Breast epithelium (tissue), 4 donors: ENCODE results near the gene RFWD3. TPM values are rescaled to one million over a fixed set of nuclear protein-coding genes. Genes with fewer than 3 reads are reported as not detected.

Experiments used
- DNase-seq, 2 donors: peaks; one replicate each; pipeline ENCODE4 v3.0.0-alpha.2; 2019; ENCODE audit warnings: low spot score in 2 of 2
- H3K27ac ChIP-seq, 2 donors: fragments of 200-600 bp; sonication (generic) in 1 of 2; one replicate each; pipeline ENCODE4 v1.5.1; 2016 to 2019; ENCODE audit warnings: mild to moderate bottlenecking in 1 of 2
- H3K27me3 ChIP-seq, 2 donors: fragments of 200-600 bp; sonication (generic) in 1 of 2; one replicate each; pipeline versions ENCODE4 v1.5.1 to v1.6.0; 2017 to 2019; ENCODE audit warnings: control low read depth in 1 of 2, mild to moderate bottlenecking in 1 of 2
- H3K36me3 ChIP-seq: fragments of 200-600 bp; one replicate; pipeline ENCODE4 v1.5.1; 2019
- H3K4me1 ChIP-seq, 2 donors: fragments of 200-600 bp; sonication (generic); one replicate each; pipeline ENCODE4 v1.5.1; 2016 to 2019; ENCODE audit warnings: control low read depth in 1 of 2
- H3K4me3 ChIP-seq, 3 donors: fragments of 200-600 bp; sonication (generic); 1 replicate in 2 of 3; 2 replicates in 1 of 3; pipeline ENCODE4 v1.5.1; 2016 to 2019; ENCODE audit warnings: mild to moderate bottlenecking in 3 of 3, moderate library complexity in 2 of 3
- H3K9me3 ChIP-seq, 2 donors: fragments of 200-600 bp; sonication (generic) in 1 of 2; one replicate each; pipeline ENCODE4 v1.5.1; 2016 to 2019; ENCODE audit warnings: control low read depth in 1 of 2
- POLR2A ChIP-seq: fragments of 450-650 bp; IDR thresholded peaks from one replicate; pipeline ENCODE4 v1.6.1; 2016; ENCODE audit warnings: antibody characterized with exemption, mild to moderate bottlenecking, moderate library complexity
- POLR2AphosphoS5 ChIP-seq, 3 donors: sonication (generic); formaldehyde crosslinking; IDR thresholded peaks; one replicate each; pipeline ENCODE4 v1.6.1; 2017; ENCODE audit warnings: antibody characterized with exemption in 3 of 3
- intact Hi-C: fragments of 100-400 bp; cut with DNase I; formaldehyde crosslinking; loops from one replicate; pipeline ENCODE4 v1.15.1; 2023; ENCODE audit warnings: low total_unique reads
- total RNA-seq, 3 donors: library from RNA; depleted of rRNA; stranded (reverse); fragments of >200 nt; gene quantifications; one replicate each; pipeline ENCODE4 v1.1.0, GENCODE V29; 2016
- TF ChIP-seq, protein P1 (sequence below), 3 donors: fragments of 450-650 bp; IDR thresholded peaks; one replicate each; pipeline ENCODE4 v1.5.1; 2016 to 2017; ENCODE audit warnings: antibody characterized with exemption in 3 of 3, mild to moderate bottlenecking in 3 of 3, moderate library complexity in 3 of 3

The RFWD3 gene
- total RNA-seq, 3 donors from 2014 or later: 11.0 to 23.6 (median 18.7) TPM

GRCh38 chr16:74710401-74710800, 43.7 kb upstream of the RFWD3 start:
- Histone ChIP-seq H3K4me1 (no peaks in the 10 kb centered on the region), H3K36me3 (no peaks in the 10 kb centered on the region), H3K27me3 (no peaks in the 10 kb centered on the region), H3K4me3 (no peak overlapping the region), H3K9me3 (no peaks in the 10 kb centered on the region), H3K27ac (no peak overlapping the region)
- no peak for DNase-seq
- intact Hi-C loops: no loop called here
- TF ChIP-seq, protein P1, sequence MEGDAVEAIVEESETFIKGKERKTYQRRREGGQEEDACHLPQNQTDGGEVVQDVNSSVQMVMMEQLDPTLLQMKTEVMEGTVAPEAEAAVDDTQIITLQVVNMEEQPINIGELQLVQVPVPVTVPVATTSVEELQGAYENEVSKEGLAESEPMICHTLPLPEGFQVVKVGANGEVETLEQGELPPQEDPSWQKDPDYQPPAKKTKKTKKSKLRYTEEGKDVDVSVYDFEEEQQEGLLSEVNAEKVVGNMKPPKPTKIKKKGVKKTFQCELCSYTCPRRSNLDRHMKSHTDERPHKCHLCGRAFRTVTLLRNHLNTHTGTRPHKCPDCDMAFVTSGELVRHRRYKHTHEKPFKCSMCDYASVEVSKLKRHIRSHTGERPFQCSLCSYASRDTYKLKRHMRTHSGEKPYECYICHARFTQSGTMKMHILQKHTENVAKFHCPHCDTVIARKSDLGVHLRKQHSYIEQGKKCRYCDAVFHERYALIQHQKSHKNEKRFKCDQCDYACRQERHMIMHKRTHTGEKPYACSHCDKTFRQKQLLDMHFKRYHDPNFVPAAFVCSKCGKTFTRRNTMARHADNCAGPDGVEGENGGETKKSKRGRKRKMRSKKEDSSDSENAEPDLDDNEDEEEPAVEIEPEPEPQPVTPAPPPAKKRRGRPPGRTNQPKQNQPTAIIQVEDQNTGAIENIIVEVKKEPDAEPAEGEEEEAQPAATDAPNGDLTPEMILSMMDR (IDR thresholded peaks at IDR 0.05): no peak
- TF ChIP-seq POLR2AphosphoS5 (IDR thresholded peaks at IDR 0.05): no peak
- no peak for TF ChIP-seq POLR2A

DNA sequence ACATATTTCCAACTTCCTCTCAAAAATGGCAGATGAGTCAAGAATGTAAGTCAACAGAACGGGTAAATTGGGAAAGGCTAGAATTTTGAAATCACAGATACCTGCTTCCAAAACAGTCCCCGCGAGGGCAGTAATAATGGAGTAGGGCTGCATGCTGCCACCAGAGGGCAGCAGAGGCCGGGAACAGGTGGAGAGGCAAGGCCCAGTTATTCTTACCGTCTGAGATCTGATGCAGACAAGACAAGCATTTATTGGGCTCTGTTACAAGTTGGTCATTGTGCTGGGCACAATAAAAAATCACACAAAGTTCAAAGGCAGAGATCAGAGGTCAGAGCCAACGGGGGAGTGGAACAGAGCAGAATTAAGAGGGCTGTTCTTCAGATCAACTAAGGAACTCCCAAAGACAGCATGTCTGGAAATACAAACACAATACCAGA, 42.8 kb upstream of the RFWD3 start:
- intact Hi-C loops: no loop called here
- peak; percentile 69 to 76 for DNase-seq
- no peaks in the 10 kb centered on the region for H3K36me3 ChIP-seq
- H3K4me1 ChIP-seq: no peaks in the 10 kb centered on the region
- no peak overlapping the region for H3K4me3 ChIP-seq
- H3K27me3 ChIP-seq: no peaks in the 10 kb centered on the region
- no peak overlapping the region for H3K27ac ChIP-seq
- TF ChIP-seq POLR2A: no peak
- peak in 1 of 3 donors; percentile 23 for TF ChIP-seq POLR2AphosphoS5 (IDR thresholded peaks at IDR 0.05)
- TF ChIP-seq, protein P1 (IDR thresholded peaks at IDR 0.05): peak; percentile 93 to 95 (median 94)
- H3K9me3 ChIP-seq: no peaks in the 10 kb centered on the region

DNA sequence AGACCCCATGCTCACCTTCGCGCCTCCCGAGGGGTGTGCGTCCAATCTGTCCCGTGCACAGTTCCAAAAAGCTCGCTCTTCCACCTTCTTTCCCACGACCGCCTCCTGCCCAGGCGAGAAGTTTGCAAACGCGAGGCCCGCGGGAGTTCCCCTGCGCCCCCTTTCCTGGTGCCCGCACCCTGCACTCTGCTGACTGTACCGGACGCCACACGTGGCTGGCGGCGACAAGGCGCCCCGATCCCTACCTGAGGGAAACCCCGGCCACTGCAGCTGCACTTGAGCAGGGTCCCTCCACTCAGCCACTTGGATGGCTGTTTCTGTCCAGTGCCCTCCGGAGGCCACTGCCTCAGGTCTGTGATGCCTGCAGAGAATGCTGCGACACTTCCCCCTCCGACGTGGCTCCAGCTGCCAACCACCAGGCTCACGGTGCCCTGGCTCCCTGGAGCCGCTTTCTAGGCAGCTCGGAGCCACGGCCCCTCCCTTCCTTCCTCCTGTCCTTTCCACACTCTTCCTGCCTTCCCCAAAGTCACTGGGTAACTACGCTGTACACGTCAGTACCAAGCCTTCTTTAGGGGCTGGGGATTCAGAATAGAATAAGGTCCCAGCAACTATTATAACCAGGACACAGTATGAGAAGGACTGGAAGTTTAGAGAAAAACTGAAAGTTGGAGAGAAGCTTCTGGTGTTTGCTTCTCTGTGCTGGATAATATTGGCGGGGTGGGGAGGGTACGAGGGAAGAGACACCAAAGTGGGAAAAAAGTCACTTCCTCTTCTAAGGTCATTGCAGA, 34.0 kb upstream of the RFWD3 start, which contains the start of gene MLKL:
MLKL (minus strand) TSS at position 425 of the 788 bp plus-strand sequence. CDS start 5,105 bp downstream, outside the sequence.
- Histone ChIP-seq H3K4me3 (peak within 1 kb of the TSS; percentile 73 to 93 (median 88)), H3K27ac (peak within 1 kb of the TSS; percentile 80 to 85), H3K9me3 (no peaks in the 10 kb centered on the region), H3K27me3 (no peaks in the 10 kb centered on the region), H3K36me3 (no peaks in the 10 kb centered on the region), H3K4me1 (no peaks in the 10 kb centered on the region)
- TF ChIP-seq POLR2AphosphoS5 (IDR thresholded peaks at IDR 0.05) (no peak), POLR2A (no peak)
- TF ChIP-seq, protein P1 (IDR thresholded peaks at IDR 0.05): no peak
- DNase-seq: no peak
- intact Hi-C loops: no loop called here

- Histone ChIP-seq H3K4me3 (peak overlapping the region; percentile 73 to 93 (median 88)), H3K27me3 (no peaks in the 10 kb centered on the region), H3K4me1 (no peaks in the 10 kb centered on the region), H3K9me3 (no peaks in the 10 kb centered on the region), H3K27ac (peak overlapping the region; percentile 80 to 85), H3K36me3 (no peaks in the 10 kb centered on the region)
- TF ChIP-seq POLR2A: no peak
- TF ChIP-seq, protein P1 (IDR thresholded peaks at IDR 0.05): no peak
- no peak for TF ChIP-seq POLR2AphosphoS5 (IDR thresholded peaks at IDR 0.05)
- no peak for DNase-seq
- intact Hi-C loops: no loop called here
These were observed 33.4 kb upstream of the RFWD3 start for GRCh38 chr16:74700116-74700437.

- intact Hi-C loops: loop anchor here (5.0 kb wide), 1 partner anchor 273 kb away; no protein-coding TSS in a partner anchor
- H3K27me3 ChIP-seq: no peaks in the 10 kb centered on the region
- no peak overlapping the region for H3K27ac ChIP-seq
- TF ChIP-seq POLR2A (no peak), POLR2AphosphoS5 (IDR thresholded peaks at IDR 0.05) (no peak)
- peak overlapping the region; percentile 73 to 93 (median 88) for H3K4me3 ChIP-seq
- no peaks in the 10 kb centered on the region for H3K9me3 ChIP-seq
- no peaks in the 10 kb centered on the region for H3K4me1 ChIP-seq
- no peak for DNase-seq
- H3K36me3 ChIP-seq: no peaks in the 10 kb centered on the region
These were observed 33.0 kb upstream of the RFWD3 start for GRCh38 chr16:74699666-74700065.
